ENCODE data around the gene ZKSCAN5.

The ZKSCAN5 gene

GRCh38 chr7:99485094-99485493, 19.4 kb upstream of the ZKSCAN5 start:
- H3K27ac ChIP-seq (ENCODE audit: low read depth, low read length) = no peak overlapping the region
- H3F3A ChIP-seq (ENCODE audit: control insufficient read depth, insufficient read depth) = 0 out of 2 replicates have a peak, but pooled peaks cover 5% of the 10 kb centered on the region
- H3K27me3 ChIP-seq (ENCODE audit: control insufficient read depth, low read length) = no peaks in the 10 kb centered on the region
- no peaks in the 10 kb centered on the region for H3K9me3 ChIP-seq (ENCODE audit: control insufficient read depth, insufficient read depth, low read length)
- H3K4me3 ChIP-seq (ENCODE audit: low read length) = no peak overlapping the region
- H3K36me3 ChIP-seq (ENCODE audit: control insufficient read depth, low read length) = peaks cover 43% of the 10 kb centered on the region
- H3K4me1 ChIP-seq (ENCODE audit: control insufficient read depth, low read length) = no peaks in the 10 kb centered on the region
- no peaks in the 10 kb centered on the region for H4K20me1 ChIP-seq (ENCODE audit: control insufficient read depth, insufficient read depth, low read depth, low read length)
- TF ChIP-seq, protein P1, sequence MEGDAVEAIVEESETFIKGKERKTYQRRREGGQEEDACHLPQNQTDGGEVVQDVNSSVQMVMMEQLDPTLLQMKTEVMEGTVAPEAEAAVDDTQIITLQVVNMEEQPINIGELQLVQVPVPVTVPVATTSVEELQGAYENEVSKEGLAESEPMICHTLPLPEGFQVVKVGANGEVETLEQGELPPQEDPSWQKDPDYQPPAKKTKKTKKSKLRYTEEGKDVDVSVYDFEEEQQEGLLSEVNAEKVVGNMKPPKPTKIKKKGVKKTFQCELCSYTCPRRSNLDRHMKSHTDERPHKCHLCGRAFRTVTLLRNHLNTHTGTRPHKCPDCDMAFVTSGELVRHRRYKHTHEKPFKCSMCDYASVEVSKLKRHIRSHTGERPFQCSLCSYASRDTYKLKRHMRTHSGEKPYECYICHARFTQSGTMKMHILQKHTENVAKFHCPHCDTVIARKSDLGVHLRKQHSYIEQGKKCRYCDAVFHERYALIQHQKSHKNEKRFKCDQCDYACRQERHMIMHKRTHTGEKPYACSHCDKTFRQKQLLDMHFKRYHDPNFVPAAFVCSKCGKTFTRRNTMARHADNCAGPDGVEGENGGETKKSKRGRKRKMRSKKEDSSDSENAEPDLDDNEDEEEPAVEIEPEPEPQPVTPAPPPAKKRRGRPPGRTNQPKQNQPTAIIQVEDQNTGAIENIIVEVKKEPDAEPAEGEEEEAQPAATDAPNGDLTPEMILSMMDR (IDR thresholded peaks at IDR 0.05; ENCODE audit: low read depth, low read length, poor library complexity, severe bottlenecking) = no peak
- TF ChIP-seq EZH2phosphoT487 (IDR thresholded peaks at IDR 0.05; ENCODE audit: borderline replicate concordance, low read length) = no peak
- H3K4me2 ChIP-seq (ENCODE audit: low read length) = no peak overlapping the region
- peaks cover 15% of the 10 kb centered on the region for H3K79me2 ChIP-seq (ENCODE audit: control insufficient read depth, low read length)
- H3K9me2 ChIP-seq (replicated peaks; ENCODE audit: control insufficient read depth, low read length) = no peaks in the 10 kb centered on the region

- H3K36me3 ChIP-seq (ENCODE audit: control insufficient read depth, low read length) = peaks cover 42% of the 10 kb centered on the region
- no peak overlapping the region for H3K4me3 ChIP-seq (ENCODE audit: low read length)
- no peak for TF ChIP-seq EZH2phosphoT487 (IDR thresholded peaks at IDR 0.05; ENCODE audit: borderline replicate concordance, low read length)
- TF ChIP-seq, protein P1 (IDR thresholded peaks at IDR 0.05; ENCODE audit: low read depth, low read length, poor library complexity, severe bottlenecking) = no peak
- H3K27ac ChIP-seq (ENCODE audit: low read depth, low read length) = no peak overlapping the region
- H3K4me1 ChIP-seq (ENCODE audit: control insufficient read depth, low read length) = no peaks in the 10 kb centered on the region
- H3F3A ChIP-seq (ENCODE audit: control insufficient read depth, insufficient read depth) = peaks cover 5% of the 10 kb centered on the region; the same call in 1 of the 2 replicates
- no peaks in the 10 kb centered on the region for H3K27me3 ChIP-seq (ENCODE audit: control insufficient read depth, low read length)
- peaks cover 23% of the 10 kb centered on the region for H3K79me2 ChIP-seq (ENCODE audit: control insufficient read depth, low read length)
- no peaks in the 10 kb centered on the region for H4K20me1 ChIP-seq (ENCODE audit: control insufficient read depth, insufficient read depth, low read depth, low read length)
- no peak overlapping the region for H3K4me2 ChIP-seq (ENCODE audit: low read length)
- H3K9me2 ChIP-seq (replicated peaks; ENCODE audit: control insufficient read depth, low read length) = no peaks in the 10 kb centered on the region
- peaks cover 8% of the 10 kb centered on the region for H3K9me3 ChIP-seq (ENCODE audit: control insufficient read depth, insufficient read depth, low read length)
Observed at GRCh38 chr7:99489235-99489634, 15.2 kb upstream of the ZKSCAN5 start.

DNA sequence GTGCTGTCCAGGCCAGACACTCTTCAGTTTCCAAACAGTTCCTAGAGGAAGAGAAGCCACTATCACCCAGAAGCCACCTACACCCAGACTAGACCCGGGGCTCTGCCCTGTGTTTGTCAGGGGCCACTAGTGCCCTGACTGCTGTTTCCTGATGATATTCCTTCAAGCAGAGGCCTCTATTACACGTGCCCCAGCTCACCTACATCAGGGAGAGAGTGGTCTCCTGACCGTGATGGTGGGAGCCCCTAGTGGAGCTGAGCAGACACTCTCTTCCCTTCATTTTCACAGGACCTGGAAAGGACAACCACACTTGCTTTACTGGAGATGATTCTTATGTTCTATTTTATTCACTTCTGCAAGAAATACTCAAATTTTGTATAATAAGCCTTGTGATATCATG, 13.6 kb upstream of the ZKSCAN5 start:
- TF ChIP-seq, protein P1 (IDR thresholded peaks at IDR 0.05; ENCODE audit: low read depth, low read length, poor library complexity, severe bottlenecking) = peak; percentile 29
- TF ChIP-seq EZH2phosphoT487 (IDR thresholded peaks at IDR 0.05; ENCODE audit: borderline replicate concordance, low read length) = no peak
- no peaks in the 10 kb centered on the region for H4K20me1 ChIP-seq (ENCODE audit: control insufficient read depth, insufficient read depth, low read depth, low read length)
- H3K27ac ChIP-seq (ENCODE audit: low read depth, low read length) = no peak overlapping the region
- H3K4me3 ChIP-seq (ENCODE audit: low read length) = no peak overlapping the region
- H3K4me2 ChIP-seq (ENCODE audit: low read length) = no peak overlapping the region
- H3F3A ChIP-seq (ENCODE audit: control insufficient read depth, insufficient read depth) = peaks cover 5% of the 10 kb centered on the region; the same call in 1 of the 2 replicates
- H3K9me3 ChIP-seq (ENCODE audit: control insufficient read depth, insufficient read depth, low read length) = peaks cover 11% of the 10 kb centered on the region
- no peaks in the 10 kb centered on the region for H3K9me2 ChIP-seq (replicated peaks; ENCODE audit: control insufficient read depth, low read length)
- H3K4me1 ChIP-seq (ENCODE audit: control insufficient read depth, low read length) = no peaks in the 10 kb centered on the region
- peaks cover 53% of the 10 kb centered on the region for H3K36me3 ChIP-seq (ENCODE audit: control insufficient read depth, low read length)
- peaks cover 39% of the 10 kb centered on the region for H3K79me2 ChIP-seq (ENCODE audit: control insufficient read depth, low read length)
- no peaks in the 10 kb centered on the region for H3K27me3 ChIP-seq (ENCODE audit: control insufficient read depth, low read length)

Data from DOHH2 (cell line).